ENCODE measurements around the gene CASZ1. TPM values are rescaled to one million over a fixed set of nuclear protein-coding genes. Genes with fewer than 3 reads are reported as not detected.

The CASZ1 gene
- total and polyA plus RNA-seq, 2 donors from 2014 or later = 10.1 to 33.0 TPM

DNA sequence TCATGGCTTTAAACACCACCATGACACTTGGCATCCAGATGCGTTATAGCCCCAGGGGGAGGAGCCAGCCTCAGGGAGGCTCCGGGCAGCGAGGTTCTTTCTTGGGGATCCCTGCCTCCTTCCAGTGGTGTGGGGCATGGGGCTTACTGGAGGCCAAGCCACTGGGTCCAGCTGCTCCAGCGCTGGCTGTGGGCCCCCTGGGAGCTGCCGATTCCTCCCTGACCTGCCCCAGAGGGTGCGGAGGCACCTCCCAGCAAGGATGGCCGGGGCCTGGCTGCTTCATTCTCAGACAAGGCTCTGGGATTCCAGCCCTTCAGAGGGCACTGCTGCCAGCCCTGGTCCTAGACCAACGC is 162.4 kb downstream of the CASZ1 start:
- intact Hi-C loops (cut with DNase I) = no loop called here
- H3K27ac ChIP-seq (ENCODE audit: low read depth in 2 of 2, low read length in 2 of 2) = no peak overlapping the region
- DNase-seq = peak in 2 of 5 donors; percentile 36 to 69

DNA sequence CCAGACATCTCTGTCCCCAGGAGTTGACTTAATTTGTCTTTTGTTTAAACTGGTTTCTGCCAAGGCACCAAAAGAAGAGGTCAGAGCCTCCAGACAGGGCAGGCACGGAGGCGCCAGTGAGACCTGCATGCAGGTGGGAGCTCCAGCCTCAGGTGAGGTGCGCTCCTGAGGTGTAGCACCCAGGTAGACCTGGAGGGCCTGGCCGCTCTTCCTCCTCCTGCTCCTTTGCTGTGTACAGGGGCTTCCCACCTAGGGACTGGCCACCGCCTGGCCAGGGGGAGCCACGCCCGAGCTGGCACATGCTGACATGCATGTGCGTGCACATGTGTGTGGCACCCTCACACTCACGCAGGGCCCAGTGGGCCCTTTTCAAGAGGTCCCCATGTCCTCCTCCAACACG is 163.0 kb downstream of the CASZ1 start:
- no peak overlapping the region for H3K4me3 ChIP-seq (ENCODE audit: low read length in 3 of 3)
- TF ChIP-seq, protein P1, sequence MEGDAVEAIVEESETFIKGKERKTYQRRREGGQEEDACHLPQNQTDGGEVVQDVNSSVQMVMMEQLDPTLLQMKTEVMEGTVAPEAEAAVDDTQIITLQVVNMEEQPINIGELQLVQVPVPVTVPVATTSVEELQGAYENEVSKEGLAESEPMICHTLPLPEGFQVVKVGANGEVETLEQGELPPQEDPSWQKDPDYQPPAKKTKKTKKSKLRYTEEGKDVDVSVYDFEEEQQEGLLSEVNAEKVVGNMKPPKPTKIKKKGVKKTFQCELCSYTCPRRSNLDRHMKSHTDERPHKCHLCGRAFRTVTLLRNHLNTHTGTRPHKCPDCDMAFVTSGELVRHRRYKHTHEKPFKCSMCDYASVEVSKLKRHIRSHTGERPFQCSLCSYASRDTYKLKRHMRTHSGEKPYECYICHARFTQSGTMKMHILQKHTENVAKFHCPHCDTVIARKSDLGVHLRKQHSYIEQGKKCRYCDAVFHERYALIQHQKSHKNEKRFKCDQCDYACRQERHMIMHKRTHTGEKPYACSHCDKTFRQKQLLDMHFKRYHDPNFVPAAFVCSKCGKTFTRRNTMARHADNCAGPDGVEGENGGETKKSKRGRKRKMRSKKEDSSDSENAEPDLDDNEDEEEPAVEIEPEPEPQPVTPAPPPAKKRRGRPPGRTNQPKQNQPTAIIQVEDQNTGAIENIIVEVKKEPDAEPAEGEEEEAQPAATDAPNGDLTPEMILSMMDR (IDR thresholded peaks at IDR 0.05; ENCODE audit: borderline replicate concordance, extremely low read depth, insufficient read depth) = no peak
- no peaks in the 10 kb centered on the region for H3K27me3 ChIP-seq (ENCODE audit: control insufficient read depth, insufficient read depth, low read length)
- H3K4me1 ChIP-seq (ENCODE audit: control insufficient read depth in 2 of 3, insufficient read depth in 2 of 3, low read depth in 1 of 3, low read length in 3 of 3) = peaks cover 0 to 8% (median 1%) of the 10 kb centered on the region in 3 donors
- no peak for FAIRE-seq
- H3K27ac ChIP-seq (ENCODE audit: low read depth in 2 of 2, low read length in 2 of 2) = no peak overlapping the region
- H3K36me3 ChIP-seq (ENCODE audit: control insufficient read depth in 2 of 3, insufficient read depth in 3 of 3, low read length in 3 of 3) = no peaks in the 10 kb centered on the region
- no peaks in the 10 kb centered on the region for H3K9me3 ChIP-seq (ENCODE audit: control insufficient read depth in 2 of 3, insufficient read depth in 1 of 3, low read length in 3 of 3)
- H3K9ac ChIP-seq (ENCODE audit: low read length in 3 of 3) = no peak overlapping the region
- intact Hi-C loops (cut with DNase I) = no loop called here
- peak in 1 of 5 donors; percentile 70 for DNase-seq

More for the DNA sequence above, 162.4 kb downstream of the CASZ1 start:
- Histone ChIP-seq H3K27me3 (ENCODE audit: control insufficient read depth, insufficient read depth, low read length) (no peaks in the 10 kb centered on the region), H3K4me3 (ENCODE audit: low read length in 3 of 3) (no peak overlapping the region), H3K9me3 (ENCODE audit: control insufficient read depth in 2 of 3, insufficient read depth in 1 of 3, low read length in 3 of 3) (no peaks in the 10 kb centered on the region), H3K36me3 (ENCODE audit: control insufficient read depth in 2 of 3, insufficient read depth in 3 of 3, low read length in 3 of 3) (no peaks in the 10 kb centered on the region), H3K4me1 (ENCODE audit: control insufficient read depth in 2 of 3, insufficient read depth in 2 of 3, low read depth in 1 of 3, low read length in 3 of 3) (peaks cover 0 to 6% (median 0%) of the 10 kb centered on the region in 3 donors), H3K9ac (ENCODE audit: low read length in 3 of 3) (no peak overlapping the region)
- TF ChIP-seq, protein P1 (IDR thresholded peaks at IDR 0.05; ENCODE audit: borderline replicate concordance, extremely low read depth, insufficient read depth) = no peak
- FAIRE-seq = no peak

DNA sequence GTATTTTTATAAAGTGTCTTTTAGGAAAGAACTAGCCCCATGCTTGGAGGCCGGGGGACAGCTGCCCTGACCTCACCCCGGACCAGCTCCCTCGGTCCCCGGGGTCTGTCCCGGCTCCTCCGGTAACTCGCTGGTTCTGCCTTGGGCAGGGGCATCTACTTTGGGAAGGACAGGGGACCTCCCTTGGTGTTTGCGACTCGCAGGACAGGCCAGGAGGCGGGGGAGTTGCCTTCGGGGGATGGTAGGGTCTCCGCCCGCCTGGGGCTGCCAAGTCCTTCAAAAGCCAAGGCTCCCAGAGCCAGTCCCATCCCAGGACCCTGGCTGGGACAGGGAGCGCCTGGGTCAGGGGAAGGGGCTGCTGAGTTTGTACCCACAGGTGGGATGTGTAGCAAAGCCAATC is 163.8 kb downstream of the CASZ1 start:
- no peak overlapping the region for H3K27ac ChIP-seq (ENCODE audit: low read depth in 2 of 2, low read length in 2 of 2)
- H3K4me1 ChIP-seq (ENCODE audit: control insufficient read depth in 2 of 3, insufficient read depth in 2 of 3, low read depth in 1 of 3, low read length in 3 of 3) = peaks cover 0 to 8% (median 5%) of the 10 kb centered on the region in 3 donors
- H3K9ac ChIP-seq (ENCODE audit: low read length in 3 of 3) = no peak overlapping the region
- H3K4me3 ChIP-seq (ENCODE audit: low read length in 3 of 3) = no peak overlapping the region
- no peaks in the 10 kb centered on the region for H3K36me3 ChIP-seq (ENCODE audit: control insufficient read depth in 2 of 3, insufficient read depth in 3 of 3, low read length in 3 of 3)
- TF ChIP-seq, protein P1 (IDR thresholded peaks at IDR 0.05; ENCODE audit: borderline replicate concordance, extremely low read depth, insufficient read depth) = no peak
- H3K9me3 ChIP-seq (ENCODE audit: control insufficient read depth in 2 of 3, insufficient read depth in 1 of 3, low read length in 3 of 3) = no peaks in the 10 kb centered on the region
- no peak for FAIRE-seq
- no peaks in the 10 kb centered on the region for H3K27me3 ChIP-seq (ENCODE audit: control insufficient read depth, insufficient read depth, low read length)
- peak in 2 of 5 donors; percentile 43 to 64 for DNase-seq
- intact Hi-C loops (cut with DNase I) = no loop called here
